Effector CD4-positive, alpha-beta T cell (primary cell): ENCODE measurements around the gene USP31.

ENCODE experiments used
- DNase-seq: peaks from one replicate; pipeline ENCODE4 v3.0.0-alpha.2; 2020

USP31 gene

DNA sequence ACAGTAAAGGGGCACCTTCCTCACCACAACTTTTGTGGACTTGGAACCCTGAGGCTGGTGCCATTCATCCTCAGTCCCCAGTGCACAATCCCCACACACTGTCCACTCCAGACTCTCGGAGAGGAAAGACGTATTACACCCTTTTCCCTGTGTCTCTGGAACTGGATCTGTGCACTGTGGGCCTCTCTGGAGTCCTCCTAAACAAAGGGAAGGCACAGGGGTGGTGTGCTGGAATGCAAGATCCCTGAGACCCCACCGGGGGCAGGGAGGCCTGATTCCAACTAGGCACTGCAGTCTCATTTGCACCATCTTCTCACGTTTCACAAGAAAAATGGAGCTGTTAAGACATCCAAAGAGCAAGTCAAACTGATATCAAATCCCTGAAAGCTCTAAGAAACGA lies 89.8 kb downstream of the USP31 start:
- no peak for DNase-seq

- DNase-seq = no peak
These were observed 90.7 kb downstream of the USP31 start for GRCh38 chr16:23058576-23058975.

- DNase-seq = no peak
These were observed 92.1 kb downstream of the USP31 start for GRCh38 chr16:23057013-23057596.

GRCh38 chr16:23055481-23055880 lies 93.8 kb downstream of the USP31 start:
- no peak for DNase-seq

DNA sequence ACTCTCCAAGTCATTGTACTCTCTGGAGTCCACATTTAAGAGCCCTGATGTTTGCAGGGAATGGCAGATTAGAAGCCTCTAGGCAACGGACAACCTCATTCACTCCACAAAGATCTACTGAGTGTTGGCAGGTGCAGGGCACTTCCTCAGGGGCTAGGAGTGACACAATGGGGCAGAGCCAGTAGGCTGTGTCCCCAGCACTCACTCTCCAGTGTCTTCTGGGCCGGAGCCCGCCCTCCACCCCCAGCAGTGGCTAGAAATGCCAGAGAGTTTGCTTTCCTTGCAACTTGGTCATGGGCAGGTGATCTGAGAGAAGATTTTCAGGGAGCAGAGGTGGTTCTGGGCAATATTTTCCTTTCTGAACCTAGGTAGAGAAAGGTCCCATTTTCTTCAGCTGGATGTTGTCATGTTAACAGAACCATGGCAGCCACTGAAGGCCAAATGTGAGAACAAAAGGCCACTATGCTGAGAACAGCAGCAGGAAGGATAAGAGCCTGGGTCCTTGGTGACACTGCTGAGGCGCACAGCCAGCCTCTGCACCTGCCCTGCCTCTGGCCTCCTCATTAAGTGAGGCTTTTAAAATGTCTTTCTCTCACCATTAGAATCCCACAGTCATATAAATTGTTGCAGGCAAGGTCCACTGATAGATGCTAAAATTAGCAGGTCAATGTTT lies 96.2 kb downstream of the USP31 start:
- DNase-seq = no peak

GRCh38 chr16:23052221-23052620 lies 97.0 kb downstream of the USP31 start:
- DNase-seq = no peak

DNA sequence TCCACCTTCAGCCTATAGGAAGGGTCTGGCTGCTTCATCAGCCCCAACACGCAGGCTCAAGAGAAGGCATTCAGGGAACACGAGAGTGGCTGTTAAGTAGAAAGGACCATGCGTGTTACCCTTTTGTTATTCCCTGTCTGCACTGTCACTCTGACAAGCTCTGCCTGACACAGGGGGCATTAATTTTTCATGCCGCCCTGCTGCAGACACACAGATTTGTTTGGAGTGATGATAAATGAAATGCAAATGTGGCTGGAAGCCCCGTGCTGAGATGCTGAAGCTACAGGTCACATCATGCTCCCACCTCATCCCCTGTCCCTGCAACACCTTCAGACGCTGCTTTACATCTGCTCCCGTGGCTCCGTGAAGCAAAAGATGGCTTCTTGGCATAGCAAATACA lies 97.7 kb downstream of the USP31 start:
- no peak for DNase-seq

GRCh38 chr16:23048164-23048563 lies 101.1 kb downstream of the USP31 start:
- DNase-seq = no peak

DNA sequence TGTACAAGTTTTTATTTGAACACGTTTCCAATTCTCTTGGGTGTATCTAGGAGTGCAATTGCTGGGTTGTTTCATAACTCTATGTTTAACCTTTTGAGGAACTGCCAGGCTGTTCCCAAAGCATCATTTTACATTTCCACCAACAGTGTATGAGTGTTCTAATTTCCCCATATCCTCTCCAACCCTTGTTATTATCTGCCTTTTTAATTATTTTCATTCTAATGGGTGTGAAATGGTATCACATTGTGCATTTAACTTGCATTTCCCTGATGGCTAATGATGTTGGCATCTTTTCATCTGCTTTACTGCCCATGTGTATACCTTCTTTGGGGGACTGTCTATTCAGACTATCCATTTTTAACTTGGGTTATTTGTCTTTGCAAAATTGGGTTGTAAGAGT lies 104.2 kb downstream of the USP31 start:
- DNase-seq = no peak

- DNase-seq = no peak
These were observed 109.0 kb downstream of the USP31 start for GRCh38 chr16:23040246-23040645.

GRCh38 chr16:23039118-23039517 lies 110.1 kb downstream of the USP31 start:
- no peak for DNase-seq

GRCh38 chr16:23035240-23035639 lies 114.0 kb downstream of the USP31 start:
- no peak for DNase-seq

GRCh38 chr16:23031508-23032098 lies 117.6 kb downstream of the USP31 start:
- no peak for DNase-seq

DNA sequence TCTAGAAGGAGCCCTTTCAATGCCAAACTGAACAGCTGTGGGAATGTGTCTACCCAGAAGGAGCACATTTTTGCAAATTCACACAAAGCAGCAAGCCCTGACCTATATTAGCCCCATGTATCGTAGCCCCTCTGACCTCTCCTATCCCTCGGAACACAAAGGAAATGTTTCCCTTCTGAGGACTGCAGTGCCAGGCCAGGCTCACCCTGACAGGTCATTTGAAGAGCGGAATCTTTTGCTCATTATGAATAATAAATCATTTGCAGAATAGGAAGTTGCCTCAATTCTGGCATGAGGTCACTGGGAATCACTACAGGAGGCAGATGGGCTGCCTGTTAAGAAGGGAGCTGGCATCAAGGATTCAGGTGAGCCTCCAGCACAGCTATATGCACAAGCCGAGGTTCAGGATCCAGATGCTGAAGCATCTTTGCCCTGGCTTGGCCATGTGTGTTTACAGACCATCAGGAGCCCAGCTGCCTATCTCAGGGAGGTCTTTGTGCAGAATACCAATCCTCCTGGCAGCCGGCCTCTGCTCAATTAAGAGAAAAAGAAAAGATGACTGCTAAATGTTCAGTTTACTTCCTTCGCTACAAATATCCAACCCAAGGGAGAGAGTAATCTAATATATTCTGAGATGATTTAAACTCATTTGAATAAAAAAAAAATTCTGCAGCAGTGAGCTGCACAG lies 119.4 kb downstream of the USP31 start:
- DNase-seq = no peak

DNA sequence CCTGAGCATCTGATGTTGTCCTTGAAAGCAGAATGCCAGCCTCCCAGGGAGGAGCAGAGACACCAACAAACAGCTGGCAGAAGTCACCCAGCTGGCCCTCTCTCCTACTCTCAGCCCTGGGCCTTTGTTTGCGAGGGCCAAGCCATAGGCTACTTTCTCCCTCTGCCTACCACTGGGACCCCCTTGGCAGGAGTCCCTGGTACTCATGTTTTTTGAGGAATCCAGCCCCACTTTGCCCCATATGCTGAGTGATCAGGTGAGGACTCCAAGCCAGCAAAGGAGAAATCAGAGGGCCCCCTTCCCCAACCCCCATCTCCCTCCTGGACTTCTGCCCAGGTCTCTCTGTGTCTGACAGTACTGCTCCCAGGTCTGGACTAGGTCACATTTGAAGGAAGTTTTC lies 121.9 kb downstream of the USP31 start:
- no peak for DNase-seq

DNA sequence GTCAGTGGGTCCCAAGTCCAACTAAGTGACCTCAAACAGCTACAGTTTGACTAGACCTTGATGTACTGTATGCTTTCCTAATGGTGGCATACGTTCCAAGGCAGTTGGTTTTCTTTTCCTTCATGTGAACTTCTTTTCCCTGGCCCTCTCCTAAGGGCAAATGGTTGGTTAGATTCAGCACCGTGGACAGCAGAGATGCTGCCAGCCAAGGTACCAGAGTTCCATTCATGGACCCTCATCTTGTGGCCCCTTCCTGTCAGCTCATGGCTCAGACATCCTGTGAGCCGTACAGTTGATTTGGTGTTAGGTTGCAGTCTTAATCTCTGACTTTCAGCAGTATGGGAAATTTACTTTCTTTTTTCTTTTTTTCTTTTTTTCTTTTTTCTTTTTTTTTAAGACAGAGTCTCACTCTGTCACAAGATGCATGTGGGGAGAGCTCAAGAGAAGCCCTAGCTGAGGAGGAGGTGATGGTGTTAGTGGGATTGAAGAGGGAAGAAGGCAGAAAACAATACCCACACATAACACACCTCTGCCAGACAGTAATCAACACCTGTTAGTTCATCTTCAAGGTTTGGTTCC lies 122.4 kb downstream of the USP31 start:
- no peak for DNase-seq

- no peak for DNase-seq
These were observed 123.5 kb downstream of the USP31 start for GRCh38 chr16:23025692-23026307.

DNA sequence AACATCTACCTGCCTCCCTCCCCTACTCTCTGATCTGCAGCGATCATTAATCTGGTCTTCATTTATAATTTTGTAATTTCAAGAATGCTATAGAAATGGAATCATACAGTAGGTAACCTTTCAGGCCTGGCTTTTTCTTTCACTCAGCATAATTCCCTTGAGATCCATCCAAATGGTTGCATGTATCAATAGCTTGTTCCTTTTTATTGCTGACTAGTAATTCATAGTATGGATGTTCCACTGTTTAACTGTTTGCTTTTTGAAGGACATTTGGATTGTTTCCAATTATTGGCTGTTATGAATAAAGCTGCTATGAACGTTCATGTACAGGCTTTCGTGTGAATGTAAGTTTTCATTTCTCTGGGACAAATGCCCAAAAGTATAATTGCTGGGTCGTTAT lies 125.2 kb downstream of the USP31 start:
- DNase-seq = no peak

- DNase-seq = no peak
These were observed 129.2 kb downstream of the USP31 start for GRCh38 chr16:23020084-23020483.

- DNase-seq = no peak
These were observed 132.9 kb downstream of the USP31 start for GRCh38 chr16:23016368-23016767.

DNA sequence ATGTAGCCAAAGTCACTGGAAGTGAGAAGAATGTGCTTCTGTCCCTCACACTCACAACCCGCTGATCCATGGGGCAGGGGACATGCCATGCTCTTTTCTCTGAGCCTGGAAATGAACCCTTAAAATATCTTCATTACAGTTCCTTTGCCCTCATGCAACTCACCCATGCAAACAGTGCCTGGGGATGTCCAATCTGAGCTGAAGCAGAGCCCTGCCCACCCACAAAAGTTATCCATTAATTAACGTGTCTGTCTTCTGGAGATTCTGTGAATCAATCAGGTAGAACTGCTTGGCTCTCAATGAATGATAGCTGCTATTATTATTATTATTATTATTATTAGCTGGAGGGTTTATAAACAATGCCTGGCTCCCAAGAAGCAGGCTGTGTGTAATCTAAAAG lies 133.7 kb downstream of the USP31 start:
- no peak for DNase-seq

DNA sequence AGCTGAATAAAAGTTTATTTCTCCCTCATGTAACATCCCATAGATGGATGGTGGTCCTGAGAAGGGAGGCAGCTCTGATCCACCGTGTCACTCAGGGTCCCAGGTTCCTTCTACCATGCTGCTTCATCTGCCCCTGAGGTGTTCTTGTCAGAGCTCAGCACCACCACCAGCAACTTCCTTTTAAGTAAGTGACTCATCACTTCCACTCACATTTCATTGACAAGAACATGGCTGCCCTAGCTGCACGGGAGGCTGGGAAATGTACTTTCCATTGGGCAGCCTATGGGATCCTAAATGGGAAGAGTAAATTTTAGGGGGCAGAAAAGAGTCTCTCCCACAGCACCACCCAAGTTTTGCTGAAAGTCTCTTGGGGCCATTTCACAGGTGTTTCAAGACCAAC lies 134.7 kb downstream of the USP31 start:
- DNase-seq = no peak
